Loucy (cell line): ENCODE measurements around the gene PROSER3.

Source experiments
- CTCF ChIP-seq: fragments of 200-600 bp; sonication (generic); conservative IDR thresholded peaks from 2 replicates; pipeline ENCODE4 v1.5.1; 2014; ENCODE audit warnings: mild to moderate bottlenecking, antibody characterized with exemption, low read length
- EZH2phosphoT487 ChIP-seq: fragments of 200-600 bp; IDR thresholded peaks from 2 replicates; pipeline ENCODE4 v1.6.1; 2018; ENCODE audit warnings: antibody characterized with exemption, mild to moderate bottlenecking, moderate library complexity, borderline replicate concordance

- no peak for TF ChIP-seq CTCF
- TF ChIP-seq EZH2phosphoT487: no peak
Observed at GRCh38 chr19:35725216-35725861, 32.6 kb upstream of the PROSER3 start.
